DMS53 (cell line): ENCODE measurements around the gene QPCTL.
A peak's percentile ranks its signal among the peaks of the same experiment; 100 is the strongest.
"Not testable (repeated sequence)": the region's sequence is repeated elsewhere in the genome, so short reads cannot be mapped to it uniquely, and the experiment has no call there.

Source experiments
- DNase-seq: peaks from one replicate; lab custom pipeline; 2025; lab: John Stamatoyannopoulos, UW

QPCTL gene

DNA sequence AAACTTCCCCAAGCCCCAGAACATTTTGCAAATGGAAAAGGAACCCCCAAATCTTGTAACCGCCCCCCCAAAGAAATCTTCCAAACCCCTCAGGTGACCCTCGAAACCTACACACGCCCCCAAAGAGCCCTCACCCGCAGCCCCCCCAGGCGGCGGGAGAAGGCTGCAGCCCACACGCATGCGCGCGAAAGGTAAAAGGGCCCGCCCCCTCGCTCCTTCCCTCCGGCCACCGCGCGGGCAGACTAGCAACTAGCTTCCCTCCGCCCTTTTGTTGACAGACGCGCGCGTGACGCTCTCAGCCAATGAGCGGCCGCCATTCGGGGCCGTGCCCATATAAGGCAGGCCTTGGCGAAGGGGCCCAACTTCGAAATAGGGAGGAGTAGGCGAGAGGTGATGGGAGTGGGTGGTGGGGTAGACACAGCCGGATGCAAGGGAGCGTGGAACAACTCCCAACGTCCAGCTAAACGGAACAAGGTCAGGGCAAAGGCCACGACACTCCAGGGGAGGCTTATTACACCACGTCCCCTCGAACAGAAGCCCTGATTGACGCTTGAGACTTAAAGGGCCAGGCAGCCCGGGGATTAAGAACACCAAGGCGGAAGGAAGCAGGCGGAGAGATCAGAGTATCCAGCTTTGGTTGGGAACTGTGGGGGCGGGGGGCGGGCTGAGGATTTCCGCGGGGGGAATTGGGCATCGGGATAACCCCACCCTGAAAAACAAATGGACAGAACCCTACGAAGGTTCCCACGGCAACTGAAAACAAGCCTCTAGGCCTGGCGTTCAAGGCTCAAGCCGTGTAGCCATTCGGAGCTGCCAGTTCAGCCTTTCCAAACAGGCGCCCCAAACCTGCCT lies 24.9 kb downstream of the QPCTL start:
- DNase-seq: peak; percentile 100

DNA sequence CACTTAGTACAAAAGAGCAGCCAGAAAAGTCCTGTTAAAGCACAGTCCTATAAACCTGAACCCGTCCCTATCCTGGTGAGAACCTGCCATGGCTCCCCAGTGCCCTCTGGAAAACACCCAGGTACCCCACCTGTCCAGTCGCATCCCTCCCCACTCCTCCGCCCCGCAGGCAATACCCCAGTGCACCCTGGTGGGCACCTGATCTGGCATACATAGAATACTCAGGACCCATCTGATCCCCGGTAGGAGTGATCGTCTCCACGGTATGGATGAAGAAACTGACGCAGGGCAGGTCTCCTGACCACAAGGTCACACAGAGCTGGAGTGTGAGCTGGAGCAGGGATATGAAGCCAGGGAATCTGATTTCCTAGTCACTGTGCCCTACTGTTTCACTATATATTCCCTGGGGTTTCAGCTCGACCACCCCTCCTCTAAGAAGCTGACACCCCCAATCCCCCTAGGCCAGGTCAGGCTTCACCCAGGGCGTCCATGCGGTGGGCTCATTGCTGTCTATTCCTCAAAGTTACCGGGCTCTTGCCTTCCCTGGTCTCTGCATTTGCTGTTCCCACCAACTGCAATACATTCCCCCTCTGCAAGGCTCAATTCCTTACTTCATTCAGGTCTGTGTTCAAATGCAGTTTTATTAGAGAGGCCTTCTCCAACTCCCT lies 25.7 kb downstream of the QPCTL start:
- peak; percentile 62 for DNase-seq

DNA sequence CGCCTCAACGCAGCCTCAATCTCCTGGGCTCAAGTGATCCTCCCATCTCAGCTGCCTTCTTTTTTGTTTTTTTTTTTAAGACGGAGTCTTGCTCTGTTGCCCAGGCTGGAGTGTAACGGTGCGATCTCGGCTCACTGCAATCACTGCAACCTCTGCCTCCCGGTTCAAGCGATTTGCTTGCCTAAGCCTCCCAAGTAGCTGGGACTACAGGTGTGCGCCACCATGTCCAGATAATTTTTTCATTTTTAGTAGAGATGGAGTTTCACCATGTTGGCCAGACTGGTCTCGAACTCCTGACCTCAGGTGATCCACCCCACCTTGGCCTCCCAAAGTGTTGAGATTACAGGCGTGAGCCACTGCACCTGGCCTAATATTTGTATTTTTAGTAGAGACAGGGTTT lies 27.6 kb downstream of the QPCTL start:
- DNase-seq: not testable (repeated sequence)

DNA sequence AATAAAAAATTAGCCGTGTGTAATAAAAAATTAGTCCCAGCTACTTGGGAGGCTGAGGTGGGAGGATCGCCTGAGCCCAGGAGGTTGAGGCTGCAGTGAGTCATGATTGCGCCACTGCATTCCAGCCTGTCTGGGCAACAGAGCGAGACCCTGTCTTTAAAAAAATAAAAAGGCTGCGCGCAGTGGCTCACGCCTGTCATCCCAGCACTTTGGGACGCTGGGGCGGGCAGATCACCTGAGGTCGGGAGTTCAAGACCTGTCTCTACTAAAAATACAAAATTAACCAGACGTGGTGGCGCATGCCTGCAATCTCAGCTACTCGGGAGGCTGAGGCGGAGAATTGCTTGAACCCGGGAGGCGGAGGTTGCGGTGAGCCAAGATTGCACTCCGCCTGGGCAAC lies 36.2 kb downstream of the QPCTL start:
- DNase-seq: not testable (repeated sequence)

GRCh38 chr19:45729800-45730290 lies 37.4 kb downstream of the QPCTL start:
- no peak for DNase-seq

- peak; percentile 99 for DNase-seq
These were observed 38.2 kb downstream of the QPCTL start, which contains the start of gene FBXO46 for GRCh38 chr19:45730368-45731288. FBXO46 (minus strand) TSS chr19:45730896; CDS start chr19:45713495, 17,401 bp downstream.

DNA sequence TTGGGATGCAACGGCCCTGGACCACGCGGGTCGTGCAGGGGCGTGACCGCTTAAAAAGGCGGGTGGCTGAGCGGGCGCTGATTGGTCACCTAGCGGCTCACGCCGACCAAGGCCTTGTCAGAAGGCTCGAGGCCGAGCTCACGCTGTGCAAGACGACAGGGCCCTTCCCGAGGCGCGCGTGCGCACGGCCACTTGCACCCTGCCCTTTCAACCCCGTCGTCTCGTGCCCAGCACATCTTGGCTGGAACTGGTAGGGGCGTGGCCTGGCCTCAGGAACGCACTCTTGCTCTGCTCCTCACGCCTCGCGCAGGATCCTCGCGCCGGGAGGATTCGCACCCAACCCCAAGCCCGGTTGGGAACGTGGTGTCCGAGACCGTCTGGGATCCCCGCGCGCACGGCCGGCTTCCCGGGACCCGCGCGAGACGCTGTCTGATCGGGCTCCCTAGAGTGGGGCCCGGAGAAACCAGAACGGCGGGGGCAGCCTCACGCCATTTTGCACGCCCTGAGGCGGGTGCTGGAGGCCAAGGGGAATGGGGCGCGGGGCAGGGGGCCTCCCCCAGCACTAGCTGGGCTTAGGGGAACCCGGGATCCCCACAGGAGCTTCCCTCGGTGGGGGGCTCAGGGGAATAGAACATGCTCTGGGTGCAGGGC lies 40.8 kb downstream of the QPCTL start, which contains the start of gene MEIOSIN:
Gene MEIOSIN, plus strand, starts transcription at position 280 of the 651 bp plus-strand sequence. CDS start 1,938 bp downstream, outside the sequence.
- no peak for DNase-seq

DNA sequence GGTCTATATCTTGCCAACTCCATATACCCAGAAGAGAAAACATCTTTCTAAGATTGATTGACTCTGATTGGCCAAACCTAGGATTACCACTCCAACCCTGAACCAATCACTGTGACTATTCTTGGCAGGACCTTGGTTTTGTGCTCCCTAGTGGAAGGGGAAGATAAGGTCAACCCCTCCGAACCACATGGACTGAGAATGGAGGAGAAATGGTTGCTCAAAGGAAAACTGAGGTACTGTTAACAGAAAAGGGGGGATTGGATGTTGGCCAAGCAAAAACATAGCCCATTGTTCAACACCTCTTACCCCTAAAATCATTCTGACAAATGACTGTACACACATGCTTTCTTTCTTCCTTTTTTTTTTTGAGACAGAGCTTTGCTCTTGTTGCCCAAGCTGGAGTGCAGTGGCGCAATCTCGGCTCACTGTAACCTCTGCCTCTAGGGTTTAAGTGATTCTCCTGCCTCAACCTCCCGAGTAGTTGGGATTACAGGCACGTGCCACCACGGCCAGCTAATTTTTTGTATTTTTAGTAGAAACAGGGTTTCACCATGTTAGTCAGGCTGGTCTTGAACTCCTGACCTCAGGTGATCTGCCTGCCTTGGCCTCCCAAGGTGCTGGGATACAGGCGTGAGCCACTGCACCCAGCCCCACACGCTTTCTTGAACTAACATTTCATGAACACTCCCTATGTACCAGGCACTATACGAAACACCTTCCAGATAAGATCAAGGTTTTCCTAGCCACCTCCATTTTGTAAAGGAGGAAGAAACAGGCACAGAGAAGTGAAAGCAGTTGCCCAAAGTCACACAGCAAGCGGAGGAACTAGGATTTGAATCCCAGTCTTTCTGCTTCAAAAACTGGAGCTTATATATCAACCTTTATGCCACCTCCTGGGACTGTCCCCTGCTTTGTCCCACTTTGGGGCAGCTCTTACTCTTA lies 47.3 kb downstream of the QPCTL start:
- no peak for DNase-seq

GRCh38 chr19:45742969-45743368 lies 50.5 kb downstream of the QPCTL start:
- DNase-seq: no peak

DNA sequence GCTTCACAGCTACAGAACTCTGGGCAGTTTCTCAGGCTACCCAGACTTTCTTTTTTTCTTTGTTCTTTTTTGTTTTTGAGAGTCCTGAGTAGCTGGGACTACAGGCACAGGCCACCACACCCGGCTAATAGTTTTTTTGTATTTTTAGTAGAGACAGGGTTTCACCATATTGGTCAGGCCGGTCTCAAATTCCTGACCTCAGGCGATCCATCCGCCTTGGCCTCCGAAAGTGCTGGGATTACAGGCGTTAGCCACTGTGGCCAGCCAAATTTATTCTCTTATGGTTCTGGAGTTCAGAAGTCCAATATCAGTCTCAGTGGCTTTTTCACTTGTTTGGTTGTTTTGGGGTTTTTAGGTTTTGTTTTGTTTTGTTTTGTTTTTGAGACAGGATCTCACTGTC lies 53.1 kb downstream of the QPCTL start:
- no peak for DNase-seq

GRCh38 chr19:45746866-45747265 lies 54.4 kb downstream of the QPCTL start:
- DNase-seq: no peak

GRCh38 chr19:45747513-45747912 lies 55.0 kb downstream of the QPCTL start:
- DNase-seq: no peak

GRCh38 chr19:45751483-45751882 lies 59.0 kb downstream of the QPCTL start:
- DNase-seq: not testable (repeated sequence)

DNA sequence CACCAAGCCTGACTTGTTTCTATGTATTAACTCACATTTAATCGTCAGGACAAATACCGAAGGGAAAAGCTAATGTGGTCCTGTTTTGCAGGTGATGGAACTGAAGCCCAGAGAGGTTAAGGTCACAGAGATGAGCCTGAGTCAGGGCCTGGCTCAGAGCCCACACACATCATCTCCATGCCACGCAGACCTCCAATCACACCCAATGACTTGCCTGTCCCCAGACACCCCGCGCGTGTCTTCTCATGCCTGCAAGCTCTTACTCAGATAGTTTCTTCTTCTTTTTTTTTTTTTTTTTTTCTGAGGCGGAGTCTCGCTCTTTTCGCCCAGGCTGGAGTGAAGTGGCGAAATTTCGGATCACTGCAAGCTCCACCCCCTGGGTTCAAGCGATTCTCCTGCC lies 60.2 kb downstream of the QPCTL start:
- no peak for DNase-seq

DNA sequence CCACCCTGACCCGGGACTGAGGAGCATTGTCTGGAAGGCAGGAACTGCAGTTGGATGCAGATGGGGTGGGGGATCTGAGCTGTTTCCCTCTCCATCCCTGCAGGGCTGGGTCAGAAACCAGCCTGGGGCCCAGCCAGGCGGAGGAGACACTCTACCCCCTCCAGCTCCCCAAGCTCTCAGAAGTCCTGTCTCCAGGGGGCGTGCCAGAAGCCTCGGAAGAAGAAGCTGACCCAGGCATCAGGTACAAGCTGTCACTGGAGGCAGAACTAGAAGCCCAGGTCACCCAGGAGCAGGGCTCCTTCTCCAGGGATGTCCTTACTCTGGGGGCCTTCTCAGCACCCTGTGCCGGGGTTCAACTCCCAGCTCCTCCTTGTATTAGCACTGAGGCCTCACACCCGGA lies 61.1 kb downstream of the QPCTL start:
- no peak for DNase-seq
